ENCODE measurements around the gene MSRB2. TPM values are rescaled to one million over a fixed set of nuclear protein-coding genes. Genes with fewer than 3 reads are reported as not detected.
"Not testable (repeated sequence)": the region's sequence is repeated elsewhere in the genome, so short reads cannot be mapped to it uniquely, and the experiment has no call there.

The MSRB2 gene
- total and polyA plus RNA-seq, 2 experiments from 2014 or later = 26.4 to 90.2 TPM

DNA sequence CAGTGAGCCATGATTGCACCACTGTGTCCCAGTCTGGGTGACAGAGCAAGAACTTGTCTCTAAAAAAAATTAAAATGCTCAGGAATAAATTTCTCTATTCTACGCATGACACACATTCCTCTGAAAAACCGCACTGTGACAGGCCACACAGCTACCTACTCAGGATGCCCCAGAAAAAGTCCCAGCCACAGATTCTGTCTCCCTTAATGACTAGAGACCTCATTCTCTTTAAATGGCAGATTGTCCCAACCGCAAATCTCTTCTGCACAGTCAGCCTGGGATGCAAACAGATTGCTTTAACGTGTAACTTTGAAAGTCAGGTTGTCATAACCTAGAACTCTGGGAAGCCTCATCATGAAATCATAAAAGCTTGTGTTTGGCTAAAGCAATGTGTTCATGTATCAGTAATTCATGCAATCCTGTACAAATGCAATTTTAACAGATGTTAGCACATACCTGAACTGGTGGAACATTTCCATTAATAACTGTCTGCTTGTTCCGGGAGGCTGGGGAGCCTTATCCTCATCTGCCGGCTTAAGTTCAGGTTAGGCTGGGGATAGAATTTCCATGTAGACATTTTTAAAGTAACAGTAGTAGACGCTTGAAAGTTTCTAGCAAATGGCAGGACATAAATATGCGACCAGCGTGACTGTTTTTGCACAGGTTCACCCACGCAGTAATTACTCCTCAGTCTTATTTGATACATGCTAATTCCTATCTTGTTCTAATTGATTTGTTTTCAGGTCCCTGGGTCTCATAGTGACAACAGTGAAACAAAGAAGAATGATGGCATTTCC lies 26.2 kb upstream of the MSRB2 start:
- Histone ChIP-seq H4K20me1 (ENCODE audit: insufficient read depth, poor library complexity, severe bottlenecking) (no peaks in the 10 kb centered on the region), H3K4me1 (ENCODE audit: insufficient read depth) (no peaks in the 10 kb centered on the region), H3K27me3 (no peaks in the 10 kb centered on the region), H3K36me3 (replicated peaks; ENCODE audit: insufficient read depth, low read depth) (no peaks in the 10 kb centered on the region), H3K9me2 (replicated peaks; ENCODE audit: insufficient read depth) (no peaks in the 10 kb centered on the region), H3K79me2 (no peaks in the 10 kb centered on the region), H3K4me3 (no peak overlapping the region), H2AFZ (no peak overlapping the region), H3K9me3 (ENCODE audit: low read depth) (no peaks in the 10 kb centered on the region), H3K27ac (no peak overlapping the region), H3K4me2 (no peak overlapping the region)
- WGBS (ENCODE audit: low lambda C conversion rate, missing lambda C conversion rate) = 68% methylated on average over 10 of the region's 10 CpGs
- TF ChIP-seq EZH2phosphoT487 (IDR thresholded peaks at IDR 0.05; ENCODE audit: low read depth, severe bottlenecking, unreplicated experiment) = no peak
- no peak for TF ChIP-seq EZH2 (IDR thresholded peaks at IDR 0.05; ENCODE audit: borderline replicate concordance)
- TF ChIP-seq, protein P1, sequence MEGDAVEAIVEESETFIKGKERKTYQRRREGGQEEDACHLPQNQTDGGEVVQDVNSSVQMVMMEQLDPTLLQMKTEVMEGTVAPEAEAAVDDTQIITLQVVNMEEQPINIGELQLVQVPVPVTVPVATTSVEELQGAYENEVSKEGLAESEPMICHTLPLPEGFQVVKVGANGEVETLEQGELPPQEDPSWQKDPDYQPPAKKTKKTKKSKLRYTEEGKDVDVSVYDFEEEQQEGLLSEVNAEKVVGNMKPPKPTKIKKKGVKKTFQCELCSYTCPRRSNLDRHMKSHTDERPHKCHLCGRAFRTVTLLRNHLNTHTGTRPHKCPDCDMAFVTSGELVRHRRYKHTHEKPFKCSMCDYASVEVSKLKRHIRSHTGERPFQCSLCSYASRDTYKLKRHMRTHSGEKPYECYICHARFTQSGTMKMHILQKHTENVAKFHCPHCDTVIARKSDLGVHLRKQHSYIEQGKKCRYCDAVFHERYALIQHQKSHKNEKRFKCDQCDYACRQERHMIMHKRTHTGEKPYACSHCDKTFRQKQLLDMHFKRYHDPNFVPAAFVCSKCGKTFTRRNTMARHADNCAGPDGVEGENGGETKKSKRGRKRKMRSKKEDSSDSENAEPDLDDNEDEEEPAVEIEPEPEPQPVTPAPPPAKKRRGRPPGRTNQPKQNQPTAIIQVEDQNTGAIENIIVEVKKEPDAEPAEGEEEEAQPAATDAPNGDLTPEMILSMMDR (IDR thresholded peaks at IDR 0.05; ENCODE audit: poor library complexity) = no peak
- DNase-seq (ENCODE audit: low spot score) = no peak

DNA sequence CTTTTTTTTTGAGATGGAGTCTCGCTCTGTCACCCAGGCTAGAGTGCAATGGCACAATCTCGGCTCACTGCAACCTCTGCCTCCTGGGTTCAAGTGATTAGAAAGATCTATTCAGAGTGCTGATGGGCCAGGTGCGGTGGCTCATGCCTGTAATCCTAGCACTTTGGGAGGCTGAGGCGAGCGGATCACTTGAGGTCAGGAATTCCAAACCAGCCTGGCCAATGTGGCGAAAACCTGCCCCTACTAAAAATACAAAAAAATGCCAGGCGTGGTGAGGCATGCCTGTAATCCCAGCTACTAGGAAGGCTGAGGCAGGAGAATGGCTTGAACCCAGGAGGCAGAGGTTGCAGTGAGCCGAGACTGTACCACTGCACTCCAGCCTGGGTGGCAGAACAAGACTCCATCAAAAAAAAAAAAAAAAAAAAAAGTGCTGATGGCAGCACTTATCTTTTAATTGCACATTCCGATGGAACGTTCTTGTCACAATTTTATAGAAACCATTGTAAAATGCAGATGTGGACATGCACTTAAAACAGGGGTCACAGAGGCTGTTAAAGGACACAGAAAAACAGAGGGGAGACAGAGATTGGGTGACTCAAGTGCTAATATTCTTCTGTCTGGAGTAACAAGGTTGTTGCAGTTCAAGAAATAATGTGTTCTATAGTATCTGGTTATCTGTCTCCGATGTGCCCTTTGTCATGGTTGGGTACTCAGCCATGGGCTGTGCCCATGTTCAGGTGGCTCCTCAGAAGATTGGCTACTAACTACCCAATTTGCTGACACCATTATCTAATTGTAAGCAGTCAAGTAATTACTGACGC lies 25.1 kb upstream of the MSRB2 start:
- H2AFZ ChIP-seq; H3K79me2 ChIP-seq; H3K36me3 ChIP-seq (replicated peaks; ENCODE audit: insufficient read depth, low read depth); DNase-seq (ENCODE audit: low spot score); H3K4me3 ChIP-seq; H3K4me1 ChIP-seq (ENCODE audit: insufficient read depth); H3K27ac ChIP-seq; H3K4me2 ChIP-seq; H4K20me1 ChIP-seq (ENCODE audit: insufficient read depth, poor library complexity, severe bottlenecking); H3K9me2 ChIP-seq (replicated peaks; ENCODE audit: insufficient read depth); H3K27me3 ChIP-seq; H3K9me3 ChIP-seq (ENCODE audit: low read depth): not testable (repeated sequence)
- WGBS (ENCODE audit: low lambda C conversion rate, missing lambda C conversion rate) = 84% methylated on average over 12 of the region's 12 CpGs

DNA sequence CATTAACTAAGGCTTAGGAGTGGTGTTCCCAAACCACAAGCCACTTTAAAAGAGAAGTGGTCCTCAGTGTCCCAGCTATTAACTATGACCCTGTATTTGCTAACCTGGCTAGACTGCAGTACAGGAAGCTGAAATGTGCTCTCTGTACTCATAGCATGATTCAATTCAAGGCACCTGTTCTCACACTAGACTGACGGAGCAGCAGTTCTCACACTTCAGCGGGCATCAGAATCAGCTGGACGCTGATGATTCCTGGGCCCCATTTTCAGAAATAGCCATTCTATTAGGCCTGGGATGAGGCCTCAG lies 24.5 kb upstream of the MSRB2 start:
- 91% methylated on average over 3 of the region's 3 CpGs for WGBS (ENCODE audit: low lambda C conversion rate, missing lambda C conversion rate)
- Histone ChIP-seq H4K20me1 (ENCODE audit: insufficient read depth, poor library complexity, severe bottlenecking) (no peaks in the 10 kb centered on the region), H3K4me3 (no peak overlapping the region), H3K9me3 (ENCODE audit: low read depth) (no peaks in the 10 kb centered on the region), H2AFZ (no peak overlapping the region), H3K79me2 (no peaks in the 10 kb centered on the region), H3K4me2 (no peak overlapping the region), H3K36me3 (replicated peaks; ENCODE audit: insufficient read depth, low read depth) (no peaks in the 10 kb centered on the region), H3K9me2 (replicated peaks; ENCODE audit: insufficient read depth) (no peaks in the 10 kb centered on the region), H3K27me3 (no peaks in the 10 kb centered on the region), H3K27ac (no peak overlapping the region), H3K4me1 (ENCODE audit: insufficient read depth) (no peaks in the 10 kb centered on the region)
- TF ChIP-seq EZH2phosphoT487 (IDR thresholded peaks at IDR 0.05; ENCODE audit: low read depth, severe bottlenecking, unreplicated experiment) = no peak
- TF ChIP-seq, protein P1 (IDR thresholded peaks at IDR 0.05; ENCODE audit: poor library complexity) = no peak
- no peak for TF ChIP-seq EZH2 (IDR thresholded peaks at IDR 0.05; ENCODE audit: borderline replicate concordance)
- no peak for DNase-seq (ENCODE audit: low spot score)

DNA sequence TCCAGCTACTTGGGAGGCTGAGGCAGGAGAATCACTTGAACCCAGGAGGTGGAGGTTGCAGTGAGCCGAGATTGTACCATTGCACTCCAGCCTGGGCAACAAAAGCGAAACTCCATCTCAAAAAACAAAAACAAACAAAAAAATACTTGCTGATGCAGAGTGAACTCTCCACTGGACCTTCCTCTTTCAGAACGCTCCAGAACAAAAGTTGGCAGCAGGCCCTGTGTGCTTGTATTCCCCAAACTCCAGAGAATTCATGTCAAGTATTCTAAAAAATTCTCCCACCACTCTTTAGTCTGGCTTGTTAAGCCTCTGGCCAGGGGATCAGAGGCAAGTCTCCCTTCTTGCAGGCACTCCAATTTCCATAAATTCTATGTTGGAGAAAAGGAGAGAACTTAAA lies 22.8 kb upstream of the MSRB2 start:
- H2AFZ ChIP-seq; H3K4me2 ChIP-seq; DNase-seq (ENCODE audit: low spot score); H3K79me2 ChIP-seq; H3K9me2 ChIP-seq (replicated peaks; ENCODE audit: insufficient read depth); H3K36me3 ChIP-seq (replicated peaks; ENCODE audit: insufficient read depth, low read depth); H3K4me3 ChIP-seq; H3K27ac ChIP-seq; H3K4me1 ChIP-seq (ENCODE audit: insufficient read depth); H4K20me1 ChIP-seq (ENCODE audit: insufficient read depth, poor library complexity, severe bottlenecking); H3K27me3 ChIP-seq; H3K9me3 ChIP-seq (ENCODE audit: low read depth): not testable (repeated sequence)
- WGBS (ENCODE audit: low lambda C conversion rate, missing lambda C conversion rate) = 92% methylated on average over 3 of the region's 3 CpGs

All from hepatocyte (in vitro differentiated cells).